Lower lobe of right lung (tissue), 2 donors: ENCODE data around the gene MYO15B. TPM values are rescaled to one million over a fixed set of nuclear protein-coding genes. Genes with fewer than 3 reads are reported as not detected.

Experiments used
- ATAC-seq, 2 donors: fragments of 200-7000 bp; cut with Tn5 transposase; one replicate each; pipeline ENCODE4 v1.9.1; 2020 to 2022; ENCODE audit warnings: mild to moderate bottlenecking in 2 of 2, moderate library complexity in 2 of 2
- DNase-seq: peaks from one replicate; pipeline ENCODE4 v3.0.0-alpha.2; 2020
- H3K27ac ChIP-seq: fragments of 200-600 bp; one replicate; pipeline ENCODE4 v1.8.0; 2022
- H3K27me3 ChIP-seq: fragments of 200-600 bp; one replicate; pipeline ENCODE4 v1.8.0; 2022; ENCODE audit warnings: low read depth
- H3K36me3 ChIP-seq: fragments of 200-600 bp; one replicate; pipeline ENCODE4 v1.8.0; 2022; ENCODE audit warnings: mild to moderate bottlenecking
- H3K4me1 ChIP-seq: fragments of 200-600 bp; one replicate; pipeline ENCODE4 v1.8.0; 2022
- H3K4me3 ChIP-seq: fragments of 200-600 bp; one replicate; pipeline ENCODE4 v1.8.0; 2022; ENCODE audit warnings: mild to moderate bottlenecking
- H3K9me3 ChIP-seq: fragments of 200-600 bp; one replicate; pipeline ENCODE4 v1.8.0; 2022
- CTCF ChIP-seq: fragments of 200-600 bp; IDR thresholded peaks from one replicate; pipeline ENCODE4 v1.8.0; 2022; ENCODE audit warnings: antibody characterized with exemption, mild to moderate bottlenecking
- intact Hi-C: fragments of 100-400 bp; cut with DNase I; formaldehyde crosslinking; loops from one replicate; pipeline ENCODE4 v1.11.0; 2022
- total RNA-seq: library from RNA; stranded (reverse); fragmentation: NEBNext Ultra II Directional; extraction: Animal tissue kit (Norgen Biotek cat#: 25700); gene quantifications from one replicate; pipeline ENCODE4 v1.2.1, GENCODE V29; 2021
- donor health status: DM: no; HTN: yes; CAD: no; lungs with severe emphysema.

Gene MYO15B
- total RNA-seq, 1 donor from 2014 or later, result 181 TPM

- H3K4me1 ChIP-seq, result no peaks in the 10 kb centered on the region
- TF ChIP-seq CTCF, result no peak
- intact Hi-C loops, result no loop called here
- ATAC-seq (no peak), DNase-seq (no peak)
- H3K4me3 ChIP-seq, result no peak overlapping the region
- peaks cover 5% of the 10 kb centered on the region for H3K36me3 ChIP-seq
- H3K27me3 ChIP-seq, result no peaks in the 10 kb centered on the region
- no peak overlapping the region for H3K27ac ChIP-seq
- no peaks in the 10 kb centered on the region for H3K9me3 ChIP-seq
Observed at GRCh38 chr17:75603123-75603522, 15.5 kb downstream of the MYO15B start.

- no peak for ATAC-seq
Observed at GRCh38 chr17:75604034-75604695, 16.6 kb downstream of the MYO15B start.

GRCh38 chr17:75605790-75606189, 18.2 kb downstream of the MYO15B start:
- Histone ChIP-seq H3K27ac (no peak overlapping the region), H3K36me3 (peaks cover 15% of the 10 kb centered on the region), H3K9me3 (no peaks in the 10 kb centered on the region), H3K27me3 (no peaks in the 10 kb centered on the region), H3K4me3 (no peak overlapping the region), H3K4me1 (no peaks in the 10 kb centered on the region)
- intact Hi-C loops, result no loop called here
- no peak for DNase-seq
- ATAC-seq, result no peak
- no peak for TF ChIP-seq CTCF

More at GRCh38 chr17:75604034-75604695, 16.6 kb downstream of the MYO15B start:
- Histone ChIP-seq H3K9me3 (no peaks in the 10 kb centered on the region), H3K36me3 (peaks cover 5% of the 10 kb centered on the region), H3K4me1 (no peaks in the 10 kb centered on the region), H3K4me3 (no peak overlapping the region), H3K27ac (no peak overlapping the region), H3K27me3 (no peaks in the 10 kb centered on the region)
- intact Hi-C loops, result no loop called here
- DNase-seq, result no peak
- TF ChIP-seq CTCF, result no peak

- no peak for DNase-seq
- Histone ChIP-seq H3K9me3 (no peaks in the 10 kb centered on the region), H3K27me3 (no peaks in the 10 kb centered on the region), H3K27ac (no peak overlapping the region), H3K4me1 (no peaks in the 10 kb centered on the region), H3K4me3 (no peak overlapping the region), H3K36me3 (peaks cover 27% of the 10 kb centered on the region)
- no peak for ATAC-seq
- intact Hi-C loops, result no loop called here
- TF ChIP-seq CTCF, result no peak
Observed at GRCh38 chr17:75607086-75607485, 19.5 kb downstream of the MYO15B start.

- DNase-seq (no peak), ATAC-seq (no peak)
- H3K4me3 ChIP-seq, result no peak overlapping the region
- no peak overlapping the region for H3K27ac ChIP-seq
- intact Hi-C loops, result no loop called here
- H3K27me3 ChIP-seq, result no peaks in the 10 kb centered on the region
- H3K36me3 ChIP-seq, result peaks cover 59% of the 10 kb centered on the region
- no peak for TF ChIP-seq CTCF
- no peaks in the 10 kb centered on the region for H3K9me3 ChIP-seq
- no peaks in the 10 kb centered on the region for H3K4me1 ChIP-seq
Observed at GRCh38 chr17:75610103-75610984, 22.7 kb downstream of the MYO15B start.
